Activated CD8-positive, alpha-beta T cell treated with anti-CD3 and anti-CD28 coated beads for 36 hours (primary cell): Measurements from ENCODE around the gene MICAL2. TPM values are rescaled to one million over a fixed set of nuclear protein-coding genes. Genes with fewer than 3 reads are reported as not detected.

Source experiments
- ATAC-seq: fragments of 200-7000 bp; cut with Tn5 transposase; one replicate; pipeline ENCODE4 v1.10.0; 2021; ENCODE audit warnings: mild to moderate bottlenecking, moderate library complexity
- CTCF ChIA-PET: fragments of 350-600 bp; sonication (Branson Sonifier 250); formaldehyde crosslinking; loops from one replicate; lab custom pipeline; 2021; ENCODE audit warnings: antibody characterized with exemption; lab: Charles Lee
- POLR2A ChIA-PET: fragments of 350-600 bp; sonication (Branson Sonifier 250); formaldehyde crosslinking; loops from one replicate; lab custom pipeline; 2021; ENCODE audit warnings: antibody characterized with exemption; lab: Charles Lee
- DNase-seq: peaks from one replicate; pipeline ENCODE4 v3.0.0-alpha.2; 2020
- H3K27ac Mint-ChIP-seq: one replicate; pipeline ENCODE4 v1.8.0; 2021; ENCODE audit warnings: mild to moderate bottlenecking, mixed read lengths
- H3K27me3 Mint-ChIP-seq: one replicate; pipeline ENCODE4 v1.8.0; 2021; ENCODE audit warnings: mixed read lengths
- H3K36me3 Mint-ChIP-seq: one replicate; pipeline ENCODE4 v1.8.0; 2021; ENCODE audit warnings: low read depth, mixed read lengths
- H3K4me1 Mint-ChIP-seq: one replicate; pipeline ENCODE4 v1.8.0; 2021; ENCODE audit warnings: low read depth, mixed read lengths
- H3K4me3 Mint-ChIP-seq: one replicate; pipeline ENCODE4 v1.8.0; 2021; ENCODE audit warnings: mild to moderate bottlenecking, moderate library complexity, mixed read lengths
- H3K9me3 Mint-ChIP-seq: one replicate; pipeline ENCODE4 v1.8.0; 2021; ENCODE audit warnings: mixed read lengths
- intact Hi-C: fragments of 100-400 bp; cut with micrococcal nuclease; formaldehyde crosslinking; loops from one replicate; pipeline ENCODE4 v1.10.0; 2022
- total RNA-seq, 2 experiments: library from RNA; stranded (reverse); gene quantifications; one replicate each; pipeline ENCODE4 v1.2.3, GENCODE V29; 2021
- TF ChIP-seq, protein P1 (sequence below): fragments of 200-600 bp; IDR thresholded peaks from one replicate; pipeline ENCODE4 v1.8.0; 2022; ENCODE audit warnings: antibody characterized with exemption, mild to moderate bottlenecking

Gene MICAL2
- total RNA-seq, 2 experiments from 2014 or later: 99.8 to 105 TPM

GRCh38 chr11:12174128-12174476 lies 63.7 kb downstream of the MICAL2 start:
- Mint-ChIP-seq H3K27ac (peak overlapping the region; percentile 99), H3K9me3 (peaks cover 11% of the 10 kb centered on the region), H3K36me3 (peaks cover 43% of the 10 kb centered on the region), H3K27me3 (no peaks in the 10 kb centered on the region), H3K4me1 (peaks cover 64% of the 10 kb centered on the region), H3K4me3 (peak overlapping the region; percentile 54)
- POLR2A ChIA-PET: interaction anchor here (1.1 to 1.6 kb wide), 2 partner anchors 50 to 86 kb away, joined by 3 to 6 read pairs; no protein-coding TSS in a partner anchor
- TF ChIP-seq, protein P1, sequence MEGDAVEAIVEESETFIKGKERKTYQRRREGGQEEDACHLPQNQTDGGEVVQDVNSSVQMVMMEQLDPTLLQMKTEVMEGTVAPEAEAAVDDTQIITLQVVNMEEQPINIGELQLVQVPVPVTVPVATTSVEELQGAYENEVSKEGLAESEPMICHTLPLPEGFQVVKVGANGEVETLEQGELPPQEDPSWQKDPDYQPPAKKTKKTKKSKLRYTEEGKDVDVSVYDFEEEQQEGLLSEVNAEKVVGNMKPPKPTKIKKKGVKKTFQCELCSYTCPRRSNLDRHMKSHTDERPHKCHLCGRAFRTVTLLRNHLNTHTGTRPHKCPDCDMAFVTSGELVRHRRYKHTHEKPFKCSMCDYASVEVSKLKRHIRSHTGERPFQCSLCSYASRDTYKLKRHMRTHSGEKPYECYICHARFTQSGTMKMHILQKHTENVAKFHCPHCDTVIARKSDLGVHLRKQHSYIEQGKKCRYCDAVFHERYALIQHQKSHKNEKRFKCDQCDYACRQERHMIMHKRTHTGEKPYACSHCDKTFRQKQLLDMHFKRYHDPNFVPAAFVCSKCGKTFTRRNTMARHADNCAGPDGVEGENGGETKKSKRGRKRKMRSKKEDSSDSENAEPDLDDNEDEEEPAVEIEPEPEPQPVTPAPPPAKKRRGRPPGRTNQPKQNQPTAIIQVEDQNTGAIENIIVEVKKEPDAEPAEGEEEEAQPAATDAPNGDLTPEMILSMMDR: no peak
- CTCF ChIA-PET: interaction anchor here (1.0 kb wide), 1 partner anchor 23 kb away, joined by 5 read pairs; no protein-coding TSS in a partner anchor
- DNase-seq (peak; percentile 35), ATAC-seq (peak; percentile 58)
- intact Hi-C loops: loop anchor here (2.0 to 5.0 kb wide), 2 partner anchors 23 to 63 kb away; no protein-coding TSS in a partner anchor

DNA sequence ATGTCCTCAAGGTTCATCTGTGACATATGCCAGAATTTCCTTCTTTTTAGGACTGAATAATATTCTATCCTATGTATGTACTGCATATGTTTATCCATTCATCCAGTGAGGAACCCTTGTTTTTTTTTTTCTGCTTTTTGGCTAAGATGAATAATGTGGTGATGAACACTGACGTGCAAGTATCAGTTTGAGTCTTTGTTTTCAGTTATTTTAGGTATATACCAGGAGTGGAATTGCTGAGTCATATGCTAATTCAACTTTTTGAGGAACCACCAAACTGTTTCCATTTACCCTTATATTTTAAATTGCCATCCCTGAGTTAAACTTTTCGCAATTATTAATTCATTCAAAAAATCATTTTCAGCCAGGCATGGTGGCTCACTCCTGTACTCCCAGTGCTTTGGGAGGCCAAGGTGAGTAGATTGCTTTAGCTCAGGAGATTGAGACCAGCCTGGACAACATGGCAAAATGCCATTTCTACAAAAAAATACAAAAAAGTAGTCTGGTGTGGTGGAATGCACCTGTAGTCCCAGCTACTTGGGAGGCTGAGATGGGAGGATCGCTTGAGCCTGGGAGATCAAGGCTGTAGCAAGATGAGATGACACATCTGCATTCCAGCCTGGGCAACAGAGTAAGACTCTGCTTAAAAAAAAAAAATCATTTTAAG lies 64.2 kb downstream of the MICAL2 start:
- Mint-ChIP-seq H3K27ac (peak overlapping the region; percentile 99), H3K36me3 (peaks cover 43% of the 10 kb centered on the region), H3K4me3 (peak overlapping the region; percentile 54), H3K27me3 (no peaks in the 10 kb centered on the region), H3K4me1 (peaks cover 68% of the 10 kb centered on the region), H3K9me3 (peaks cover 11% of the 10 kb centered on the region)
- ATAC-seq (peak; percentile 64), DNase-seq (peak; percentile 26)
- intact Hi-C loops: loop anchor here (2.0 to 5.0 kb wide), 2 partner anchors 24 to 63 kb away; no protein-coding TSS in a partner anchor
- TF ChIP-seq, protein P1: no peak
- ChIA-PET POLR2A (interaction anchor here (0.8 to 2.2 kb wide), 6 partner anchors 23 to 87 kb away, joined by 3 to 8 read pairs (median 4); no protein-coding TSS in a partner anchor), CTCF (interaction anchor here (1.0 to 1.6 kb wide), 2 partner anchors 16 to 24 kb away, joined by 3 to 5 read pairs; no protein-coding TSS in a partner anchor)

DNA sequence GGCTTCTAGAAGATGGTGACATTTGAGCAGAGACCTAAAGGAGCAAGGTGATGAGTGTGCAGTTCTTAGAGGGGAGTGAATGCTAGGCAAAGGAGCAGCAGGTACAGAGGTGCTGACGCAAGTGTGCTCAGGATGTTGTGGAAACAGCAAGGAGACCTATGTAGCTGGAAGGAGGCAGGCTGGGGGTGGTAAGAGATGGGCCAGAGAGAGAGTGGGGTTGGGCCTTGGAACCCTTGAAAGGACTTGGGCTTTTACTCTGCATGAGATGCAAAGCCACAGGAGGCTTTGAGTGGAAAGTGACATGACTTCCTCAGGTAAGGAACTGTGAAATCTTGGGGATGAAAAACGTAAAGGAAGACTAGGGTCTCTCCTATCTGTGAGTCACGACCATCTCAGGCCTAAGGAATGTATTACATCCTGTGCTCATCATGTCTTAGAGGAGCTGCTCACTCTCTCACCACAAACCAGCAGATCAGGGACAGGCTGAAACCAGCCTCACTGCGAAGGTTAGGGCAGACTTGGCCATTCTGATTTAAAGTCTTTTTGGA lies 65.4 kb downstream of the MICAL2 start:
- intact Hi-C loops: loop anchor here (2.0 kb wide), 1 partner anchor 25 kb away; no protein-coding TSS in a partner anchor

GRCh38 chr11:12176410-12176809 lies 66.0 kb downstream of the MICAL2 start:
- no peak overlapping the region for H3K4me3 Mint-ChIP-seq
- peaks cover 40% of the 10 kb centered on the region for H3K36me3 Mint-ChIP-seq
- TF ChIP-seq, protein P1: no peak
- H3K9me3 Mint-ChIP-seq: peaks cover 11% of the 10 kb centered on the region
- ATAC-seq: no peak
- H3K4me1 Mint-ChIP-seq: peaks cover 68% of the 10 kb centered on the region
- ChIA-PET POLR2A (interaction anchor here (0.9 to 2.2 kb wide), 3 partner anchors 11 to 26 kb away, joined by 4 to 8 read pairs (median 5); no protein-coding TSS in a partner anchor), CTCF (no interaction called here)
- DNase-seq: no peak
- intact Hi-C loops: no loop called here
- H3K27ac Mint-ChIP-seq: peak overlapping the region; percentile 99
- no peaks in the 10 kb centered on the region for H3K27me3 Mint-ChIP-seq

More for the DNA sequence above, 65.4 kb downstream of the MICAL2 start:
- TF ChIP-seq, protein P1: no peak
- Mint-ChIP-seq H3K4me3 (peak overlapping the region; percentile 2), H3K27me3 (no peaks in the 10 kb centered on the region), H3K36me3 (peaks cover 43% of the 10 kb centered on the region), H3K4me1 (peaks cover 68% of the 10 kb centered on the region), H3K27ac (peak overlapping the region; percentile 99), H3K9me3 (peaks cover 11% of the 10 kb centered on the region)
- DNase-seq (peak; percentile 59), ATAC-seq (peak; percentile 67)
- ChIA-PET POLR2A (interaction anchor here (0.8 to 2.2 kb wide), 8 partner anchors 9 to 61 kb away, joined by 3 to 8 read pairs (median 4); no protein-coding TSS in a partner anchor), CTCF (interaction anchor here (1.6 kb wide), 1 partner anchor 15 kb away, joined by 3 read pairs; no protein-coding TSS in a partner anchor)
